Fibroblast of villous mesenchyme (primary cell): ENCODE measurements around the gene ACTR3. TPM values are rescaled to one million over a fixed set of nuclear protein-coding genes. Genes with fewer than 3 reads are reported as not detected.

ENCODE experiments used
- DNase-seq: peaks from one replicate; pipeline ENCODE4 v3.0.0-alpha.2; 2010; ENCODE audit warnings: low read depth
- H3K4me3 ChIP-seq: 2 replicates; pipeline ENCODE4 v1.5.1; 2011; ENCODE audit warnings: low read depth, mild to moderate bottlenecking, low read length
- CTCF ChIP-seq: IDR thresholded peaks from 2 replicates; pipeline ENCODE4 v1.5.1; 2012; ENCODE audit warnings: low read depth, mild to moderate bottlenecking, low read length; ENCODE audit not compliant: insufficient read depth
- total RNA-seq: library from RNA; depleted of rRNA; stranded (reverse); fragments of >200 nt; gene quantifications from 2 replicates; pipeline ENCODE4 v1.2.3, GENCODE V29; 2012

ACTR3 gene
- total RNA-seq, 1 donor, result 532 TPM

- DNase-seq, result peak; percentile 26
- TF ChIP-seq CTCF, result no peak
- no peak overlapping the region for H3K4me3 ChIP-seq
Measured at GRCh38 chr2:113964436-113964835, 74.5 kb downstream of the ACTR3 start.

GRCh38 chr2:113965228-113965627 is 75.3 kb downstream of the ACTR3 start:
- no peak overlapping the region for H3K4me3 ChIP-seq
- no peak for TF ChIP-seq CTCF
- DNase-seq, result no peak

GRCh38 chr2:113965644-113966043 is 75.8 kb downstream of the ACTR3 start:
- DNase-seq, result peak; percentile 40
- no peak overlapping the region for H3K4me3 ChIP-seq
- peak; percentile 58 for TF ChIP-seq CTCF

GRCh38 chr2:113966171-113966570 is 76.3 kb downstream of the ACTR3 start:
- TF ChIP-seq CTCF, result no peak
- DNase-seq, result no peak
- no peak overlapping the region for H3K4me3 ChIP-seq

GRCh38 chr2:113966832-113967231 is 76.9 kb downstream of the ACTR3 start:
- TF ChIP-seq CTCF, result no peak
- peak; percentile 51 for DNase-seq
- no peak overlapping the region for H3K4me3 ChIP-seq

- no peak for DNase-seq
- TF ChIP-seq CTCF, result no peak
- no peak overlapping the region for H3K4me3 ChIP-seq
Measured at GRCh38 chr2:113967272-113967671, 77.4 kb downstream of the ACTR3 start.

- no peak for DNase-seq
- no peak overlapping the region for H3K4me3 ChIP-seq
- TF ChIP-seq CTCF, result no peak
Measured at GRCh38 chr2:113972766-113973165, 82.9 kb downstream of the ACTR3 start.
